Measurements from ENCODE around the gene RNF220.

The RNF220 gene

GRCh38 chr1:44606701-44607281 is 201.7 kb downstream of the RNF220 start:
- no peak for DNase-seq (ENCODE audit: extremely low read depth in 1 of 2, low read depth in 1 of 2)

- no peak for DNase-seq (ENCODE audit: extremely low read depth in 1 of 2, low read depth in 1 of 2)
These were observed 203.1 kb downstream of the RNF220 start for GRCh38 chr1:44608141-44608540.

DNA sequence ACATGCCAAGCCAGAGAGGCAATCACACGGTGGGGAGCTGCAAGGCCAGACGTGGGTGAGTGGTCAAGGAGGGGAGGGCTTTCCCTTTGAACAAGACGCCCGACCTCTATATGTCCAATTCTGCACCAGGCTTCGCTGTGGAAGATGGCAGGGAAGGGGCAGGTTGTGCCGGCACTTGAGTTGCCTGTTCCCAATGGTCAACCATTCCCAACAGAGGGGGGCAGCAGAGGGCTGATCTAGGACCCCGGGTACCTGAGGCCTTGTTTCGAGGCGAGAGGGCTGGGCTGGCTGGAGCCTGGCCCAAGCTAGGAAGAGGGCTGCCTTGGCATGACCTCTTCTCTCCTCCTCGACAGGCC is 204.3 kb downstream of the RNF220 start:
- DNase-seq (ENCODE audit: extremely low read depth in 1 of 2, low read depth in 1 of 2): peak in 1 of 2 donors; percentile 13

- no peak for DNase-seq (ENCODE audit: extremely low read depth in 1 of 2, low read depth in 1 of 2)
These were observed 204.9 kb downstream of the RNF220 start for GRCh38 chr1:44609768-44610526.

- no peak for DNase-seq (ENCODE audit: extremely low read depth in 1 of 2, low read depth in 1 of 2)
These were observed 205.6 kb downstream of the RNF220 start for GRCh38 chr1:44610527-44611148.

DNA sequence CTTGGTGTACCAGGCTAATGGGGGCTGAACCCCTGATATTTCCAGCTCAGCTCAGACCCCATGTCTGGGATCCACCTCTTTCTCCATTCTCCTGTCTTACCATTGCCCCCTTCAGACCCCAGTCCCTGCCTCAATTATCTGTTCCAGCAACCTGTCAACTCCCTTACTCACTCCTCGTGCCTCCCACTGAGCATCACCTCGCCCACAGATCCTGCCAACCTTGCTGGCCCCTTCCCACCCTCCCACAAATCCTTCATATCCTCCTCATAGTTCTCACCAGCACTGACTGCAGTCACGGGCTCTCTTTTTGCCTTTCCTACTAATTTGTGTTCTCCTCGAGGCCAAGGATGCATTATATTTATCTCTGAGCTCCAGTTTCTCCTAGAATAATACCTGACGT is 206.4 kb downstream of the RNF220 start:
- DNase-seq (ENCODE audit: extremely low read depth in 1 of 2, low read depth in 1 of 2): no peak

DNA sequence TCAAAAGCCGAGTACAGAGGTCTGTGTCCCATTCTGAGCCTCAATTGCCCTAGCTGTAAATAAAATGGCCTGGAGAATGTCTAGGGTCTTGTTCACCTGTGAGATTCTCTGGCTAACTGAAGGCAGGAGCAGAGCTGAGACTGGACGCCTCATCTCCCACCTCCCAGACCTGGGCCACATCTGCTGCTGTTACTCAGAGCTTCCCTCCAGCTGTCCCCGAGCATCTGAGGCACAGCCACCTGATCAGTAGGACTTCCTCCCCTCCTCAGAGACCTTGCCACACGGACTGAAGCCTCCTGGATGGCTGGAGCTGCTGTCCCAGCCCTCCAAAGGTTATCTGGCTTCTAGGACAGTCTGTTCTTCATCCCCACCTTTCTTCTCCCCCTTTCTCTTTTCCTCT is 206.8 kb downstream of the RNF220 start:
- no peak for DNase-seq (ENCODE audit: extremely low read depth in 1 of 2, low read depth in 1 of 2)

DNA sequence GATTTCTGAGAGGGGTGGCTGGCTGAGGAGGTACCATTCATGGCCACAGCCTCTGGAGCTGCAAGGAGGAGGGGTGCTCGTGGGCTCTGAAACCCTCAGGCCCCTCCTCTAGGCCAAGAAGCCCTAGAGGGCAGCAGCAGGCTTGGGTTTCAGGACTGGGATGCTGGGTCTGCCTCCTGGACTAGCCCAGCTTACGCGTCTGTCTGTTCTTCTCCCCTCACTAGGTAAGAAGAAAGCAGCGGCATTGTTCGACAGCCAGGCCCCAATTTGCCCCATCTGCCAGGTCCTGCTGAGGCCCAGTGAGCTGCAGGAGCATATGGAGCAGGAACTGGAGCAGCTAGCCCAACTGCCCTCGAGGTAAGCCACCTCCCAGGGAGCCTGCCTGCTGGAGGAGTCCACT is 208.9 kb downstream of the RNF220 start:
- no peak for DNase-seq (ENCODE audit: extremely low read depth in 1 of 2, low read depth in 1 of 2)

DNA sequence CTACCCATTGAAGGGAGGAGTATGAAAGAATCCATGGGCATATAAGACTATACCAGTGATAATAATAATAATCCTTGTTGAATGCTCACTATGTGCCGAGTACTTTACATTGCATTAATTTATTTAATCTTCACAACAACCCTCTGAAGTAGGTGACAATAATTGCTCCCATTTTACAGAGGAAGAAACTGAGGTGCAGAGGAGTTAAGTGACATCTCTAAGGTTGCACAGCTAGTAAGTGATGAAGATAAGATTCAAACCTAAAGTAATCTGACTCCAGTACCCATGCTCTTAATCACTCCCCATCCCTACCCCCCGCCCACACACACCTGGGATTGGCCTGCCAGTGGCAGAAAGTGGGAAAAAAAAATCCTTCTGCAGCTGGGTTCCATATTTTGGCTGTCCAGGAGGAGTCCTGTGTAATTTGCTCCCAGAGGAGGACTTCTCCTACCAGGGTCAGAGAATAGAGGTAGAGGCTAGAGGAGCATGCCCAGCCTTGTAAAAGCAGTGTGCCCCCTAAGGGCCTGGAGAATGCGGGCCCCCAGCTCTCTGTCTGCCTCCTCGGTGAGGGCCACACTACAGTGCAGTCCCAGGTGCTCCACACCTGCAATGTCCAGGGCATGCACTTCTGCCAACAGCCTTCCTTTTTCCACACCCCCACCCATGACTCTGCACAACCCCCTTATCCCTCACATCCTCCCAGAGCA is 211.4 kb downstream of the RNF220 start:
- DNase-seq (ENCODE audit: extremely low read depth in 1 of 2, low read depth in 1 of 2): no peak

GRCh38 chr1:44616991-44617702 is 212.1 kb downstream of the RNF220 start:
- no peak for DNase-seq (ENCODE audit: extremely low read depth in 1 of 2, low read depth in 1 of 2)

GRCh38 chr1:44617703-44618029 is 212.6 kb downstream of the RNF220 start:
- no peak for DNase-seq (ENCODE audit: extremely low read depth in 1 of 2, low read depth in 1 of 2)

- DNase-seq (ENCODE audit: extremely low read depth in 1 of 2, low read depth in 1 of 2): no peak
These were observed 214.3 kb downstream of the RNF220 start for GRCh38 chr1:44619261-44619900.

DNA sequence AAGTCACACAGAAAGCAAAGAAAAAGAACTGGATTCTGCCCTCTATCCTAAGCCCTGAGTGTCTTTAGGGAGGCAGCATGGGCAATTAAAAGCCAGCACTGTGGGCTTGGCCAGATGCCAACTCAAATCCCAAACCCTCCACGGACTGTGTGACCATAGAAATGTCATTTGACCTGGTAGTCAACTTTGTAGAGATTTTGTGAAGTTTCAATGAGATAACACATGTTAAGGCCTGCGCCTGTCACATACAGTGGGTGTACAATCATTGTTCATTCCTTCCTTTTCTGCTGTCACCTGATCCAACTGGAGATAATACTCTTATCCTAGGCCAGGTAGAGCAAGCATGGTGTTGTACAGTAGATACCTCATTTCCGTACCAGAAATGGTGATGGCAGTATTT is 215.0 kb downstream of the RNF220 start:
- no peak for DNase-seq (ENCODE audit: extremely low read depth in 1 of 2, low read depth in 1 of 2)

DNA sequence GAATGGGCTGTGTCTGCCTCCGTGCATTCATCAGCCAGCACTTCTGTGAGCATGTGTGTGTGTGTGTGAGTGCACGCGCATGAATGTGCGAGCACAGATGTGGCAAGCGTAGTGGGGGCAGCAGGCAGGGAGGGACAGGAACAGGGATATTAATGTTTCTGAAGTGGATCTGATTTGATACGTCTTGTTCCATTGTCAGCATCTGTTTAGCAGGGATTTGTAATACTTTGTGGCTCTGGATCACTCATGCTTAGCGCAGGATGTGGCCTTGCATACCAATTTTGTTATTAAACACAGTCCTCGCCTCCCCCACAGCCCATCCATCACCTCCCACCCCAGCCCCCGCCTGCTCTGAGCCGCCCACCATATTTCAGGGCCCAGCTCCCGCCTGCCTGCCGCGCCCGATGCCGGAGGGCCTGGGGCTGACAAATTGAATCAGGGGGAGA is 216.8 kb downstream of the RNF220 start:
- no peak for DNase-seq (ENCODE audit: extremely low read depth in 1 of 2, low read depth in 1 of 2)

DNA sequence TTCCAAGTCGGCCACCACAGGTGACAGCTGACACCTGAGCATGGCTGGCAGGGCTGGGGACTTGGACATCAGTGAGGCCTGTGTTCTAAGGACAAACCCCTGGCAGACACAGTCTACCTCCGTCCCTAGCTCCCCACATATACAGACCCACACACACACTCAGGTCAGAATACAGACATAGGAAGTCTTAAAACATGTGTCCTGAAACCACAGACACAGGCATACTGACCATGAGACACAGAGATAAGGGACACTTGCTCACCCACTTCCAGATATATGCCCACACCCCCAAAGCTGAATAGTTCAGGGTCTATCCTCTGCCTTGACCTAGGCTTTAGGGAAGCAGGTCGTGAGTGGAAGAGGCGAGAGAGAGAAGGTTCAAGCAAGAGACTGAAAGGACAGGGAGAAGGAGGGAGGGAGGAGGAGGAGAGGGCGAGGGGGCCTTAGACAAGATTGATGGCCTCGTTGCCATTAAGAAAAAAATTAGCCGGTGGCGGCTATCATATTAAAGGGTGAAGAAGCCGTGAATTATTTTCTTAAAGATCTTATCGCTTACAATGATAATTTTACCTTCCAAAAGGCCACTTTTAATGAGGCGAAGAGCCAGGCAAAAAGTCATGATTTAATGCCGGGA is 219.3 kb downstream of the RNF220 start:
- no peak for DNase-seq (ENCODE audit: extremely low read depth in 1 of 2, low read depth in 1 of 2)

GRCh38 chr1:44625348-44625747 is 220.3 kb downstream of the RNF220 start:
- DNase-seq (ENCODE audit: extremely low read depth in 1 of 2, low read depth in 1 of 2): no peak

- DNase-seq (ENCODE audit: extremely low read depth in 1 of 2, low read depth in 1 of 2): no peak
These were observed 224.1 kb downstream of the RNF220 start for GRCh38 chr1:44628962-44629756.

- no peak for DNase-seq (ENCODE audit: extremely low read depth in 1 of 2, low read depth in 1 of 2)
These were observed 225.1 kb downstream of the RNF220 start for GRCh38 chr1:44630116-44630515.

GRCh38 chr1:44631333-44631646 is 226.2 kb downstream of the RNF220 start:
- DNase-seq (ENCODE audit: extremely low read depth in 1 of 2, low read depth in 1 of 2): no peak
